ENCODE data around the gene RNF167. TPM values are rescaled to one million over a fixed set of nuclear protein-coding genes. Genes with fewer than 3 reads are reported as not detected.

The RNF167 gene
- total and polyA plus RNA-seq, 2 donors (not counting 3 experiments of a cell fraction or from before 2014, with no cell fraction given): 60.2 to 87.6 TPM

DNA sequence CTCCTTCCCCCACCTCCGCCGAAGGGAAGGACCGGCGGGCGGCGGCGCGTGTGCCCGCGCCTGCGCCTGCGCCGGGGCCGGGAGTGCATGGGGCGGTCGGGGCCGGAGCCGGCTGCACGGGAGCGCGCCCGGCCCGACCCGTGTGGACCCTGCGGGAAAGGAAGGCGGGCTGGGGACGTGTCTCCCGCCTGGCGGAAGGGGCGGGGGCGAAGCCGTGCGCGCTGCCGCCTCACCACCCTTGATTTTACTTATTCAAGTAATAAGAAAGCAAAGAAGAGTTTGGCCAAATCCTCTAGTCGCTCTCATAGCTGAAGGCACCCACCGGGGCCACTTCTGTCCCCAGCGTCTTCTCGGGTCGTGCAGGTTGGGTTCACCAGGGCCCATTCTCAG lies 8.9 kb downstream of the RNF167 start:
- CTCF ChIA-PET: interaction anchor here (0.7 to 2.8 kb wide), 5 partner anchors 16 to 46 kb away, joined by 3 to 12 read pairs (median 3); partner anchors contain the start of genes CHRNE and SPAG7

More for the DNA sequence above, 8.9 kb downstream of the RNF167 start:
- FAIRE-seq (no peak), DNase-seq (ENCODE audit: low read depth, low spot score) (peak; percentile 88)
- peak overlapping the region; percentile 81 to 99 (median 95) for H3K4me3 ChIP-seq (replicated peaks in 1 of 3; ENCODE audit: insufficient read depth in 1 of 3, low read depth in 1 of 3, low read length in 3 of 3)
- H3K9me3 ChIP-seq (replicated peaks; ENCODE audit: control insufficient read depth, insufficient read depth, low read length): no peaks in the 10 kb centered on the region
- no peaks in the 10 kb centered on the region for H4K20me1 ChIP-seq (replicated peaks; ENCODE audit: control insufficient read depth, extremely low read depth, insufficient read depth, low read length)
- intact Hi-C loops (cut with micrococcal nuclease): loop anchor here (1.0 to 2.0 kb wide), 3 partner anchors 9 to 40 kb away; partner anchors contain the start of genes RNF167, SLC25A11 and SPAG7
- TF ChIP-seq GATA2 (IDR thresholded peaks at IDR 0.05; ENCODE audit: insufficient read depth, insufficient read length, low read depth, low read length) (no peak), POLR2A (IDR thresholded peaks at IDR 0.05; ENCODE audit: low read depth, low read length) (peak; percentile 51), EZH2 (IDR thresholded peaks at IDR 0.05; ENCODE audit: borderline replicate concordance, low read depth, low read length, severe bottlenecking) (no peak), FOS (IDR thresholded peaks at IDR 0.05; ENCODE audit: borderline replicate concordance, insufficient read depth, low read length) (no peak), MYC (IDR thresholded peaks at IDR 0.05; ENCODE audit: low read depth, low read length) (no peak), JUN (IDR thresholded peaks at IDR 0.05; ENCODE audit: borderline replicate concordance, insufficient read depth, insufficient read length, low read depth) (no peak), POLR2AphosphoS5 (IDR thresholded peaks at IDR 0.05; ENCODE audit: insufficient read depth, low read depth, low read length) (peak; percentile 74)
- TF ChIP-seq, protein P1, sequence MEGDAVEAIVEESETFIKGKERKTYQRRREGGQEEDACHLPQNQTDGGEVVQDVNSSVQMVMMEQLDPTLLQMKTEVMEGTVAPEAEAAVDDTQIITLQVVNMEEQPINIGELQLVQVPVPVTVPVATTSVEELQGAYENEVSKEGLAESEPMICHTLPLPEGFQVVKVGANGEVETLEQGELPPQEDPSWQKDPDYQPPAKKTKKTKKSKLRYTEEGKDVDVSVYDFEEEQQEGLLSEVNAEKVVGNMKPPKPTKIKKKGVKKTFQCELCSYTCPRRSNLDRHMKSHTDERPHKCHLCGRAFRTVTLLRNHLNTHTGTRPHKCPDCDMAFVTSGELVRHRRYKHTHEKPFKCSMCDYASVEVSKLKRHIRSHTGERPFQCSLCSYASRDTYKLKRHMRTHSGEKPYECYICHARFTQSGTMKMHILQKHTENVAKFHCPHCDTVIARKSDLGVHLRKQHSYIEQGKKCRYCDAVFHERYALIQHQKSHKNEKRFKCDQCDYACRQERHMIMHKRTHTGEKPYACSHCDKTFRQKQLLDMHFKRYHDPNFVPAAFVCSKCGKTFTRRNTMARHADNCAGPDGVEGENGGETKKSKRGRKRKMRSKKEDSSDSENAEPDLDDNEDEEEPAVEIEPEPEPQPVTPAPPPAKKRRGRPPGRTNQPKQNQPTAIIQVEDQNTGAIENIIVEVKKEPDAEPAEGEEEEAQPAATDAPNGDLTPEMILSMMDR (IDR thresholded peaks at IDR 0.05; ENCODE audit: extremely low read depth in 1 of 2, insufficient read depth in 1 of 2, low read depth in 1 of 2, low read length in 2 of 2): no peak
- TF ChIP-seq, protein P2, sequence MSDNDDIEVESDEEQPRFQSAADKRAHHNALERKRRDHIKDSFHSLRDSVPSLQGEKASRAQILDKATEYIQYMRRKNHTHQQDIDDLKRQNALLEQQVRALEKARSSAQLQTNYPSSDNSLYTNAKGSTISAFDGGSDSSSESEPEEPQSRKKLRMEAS (IDR thresholded peaks at IDR 0.05; ENCODE audit: insufficient read depth, insufficient read length): no peak
- peaks cover 44% of the 10 kb centered on the region for H3K4me1 ChIP-seq (ENCODE audit: control insufficient read depth, extremely low read depth, insufficient read depth, low read length)
- H3K27ac ChIP-seq (ENCODE audit: insufficient read depth, low read depth, low read length): peak overlapping the region; percentile 90
- no peaks in the 10 kb centered on the region for H3K27me3 ChIP-seq (ENCODE audit: control insufficient read depth in 2 of 2, insufficient read depth in 2 of 2, low read length in 2 of 2)
- dilution Hi-C loops (cut with MboI; ENCODE audit: extremely low pct_ligation_motif_present, low sequenced_read_pairs): no loop called here
- H2AFZ ChIP-seq (ENCODE audit: low read depth, low read length): peak overlapping the region; percentile 51
- POLR2A ChIA-PET: interaction anchor here (0.6 to 2.3 kb wide), 2 partner anchors 9 to 18 kb away, joined by 4 to 18 read pairs; partner anchors contain the start of gene SPAG7
- peaks cover 44% of the 10 kb centered on the region for H3K79me2 ChIP-seq (ENCODE audit: control insufficient read depth, insufficient read depth, low read length)
- H3K9me1 ChIP-seq (replicated peaks; ENCODE audit: control insufficient read depth, extremely low read depth, insufficient read depth, low read length): no peaks in the 10 kb centered on the region
- peaks cover 7 to 18% of the 10 kb centered on the region in 2 experiments for H3K36me3 ChIP-seq (ENCODE audit: control insufficient read depth in 2 of 2, extremely low read depth in 1 of 2, insufficient read depth in 2 of 2, low read length in 2 of 2)
- H3K9ac ChIP-seq (replicated peaks; ENCODE audit: extremely low read depth, insufficient read depth, low read length): peak overlapping the region; percentile 72
- peak overlapping the region; percentile 88 for H3K4me2 ChIP-seq (ENCODE audit: insufficient read depth, low read length)
- BruUV-seq (replicated peaks): no TSS peak

Measured in endothelial cell of umbilical vein (primary cell).